GM23248 (cell line): ENCODE data around the gene FOXE1. TPM values are rescaled to one million over a fixed set of nuclear protein-coding genes. Genes with fewer than 3 reads are reported as not detected.

Experiments
- DNase-seq: peaks from one replicate; pipeline ENCODE4 v3.0.0-alpha.2; 2015
- H2AFZ ChIP-seq: fragments of 200-600 bp; sonication (generic); 2 replicates; pipeline ENCODE4 v1.6.1; 2016; ENCODE audit warnings: antibody characterized with exemption
- H3F3A ChIP-seq: fragments of 200-600 bp; sonication (generic); 2 replicates; pipeline ENCODE4 v1.6.1; 2016; ENCODE audit warnings: mild to moderate bottlenecking, antibody characterized with exemption, mixed run types; ENCODE audit not compliant: insufficient read depth
- H3K27ac ChIP-seq: fragments of 200-600 bp; sonication (generic); 2 replicates; pipeline ENCODE4 v1.5.1; 2016; ENCODE audit warnings: mild to moderate bottlenecking
- H3K27me3 ChIP-seq: fragments of 200-600 bp; sonication (generic); replicated peaks from 2 replicates; pipeline ENCODE4 v1.6.1; 2016; ENCODE audit warnings: mild to moderate bottlenecking; ENCODE audit not compliant: insufficient read depth
- H3K36me3 ChIP-seq: fragments of 200-600 bp; sonication (generic); 2 replicates; pipeline ENCODE4 v1.6.1; 2016; ENCODE audit warnings: low read depth, mild to moderate bottlenecking
- H3K4me1 ChIP-seq: fragments of 200-600 bp; sonication (generic); 2 replicates; pipeline ENCODE4 v1.6.1; 2016; ENCODE audit warnings: mild to moderate bottlenecking; ENCODE audit not compliant: insufficient read depth
- H3K4me2 ChIP-seq: fragments of 200-600 bp; sonication (generic); one replicate; pipeline ENCODE4 v1.6.1; 2016; ENCODE audit warnings: mild to moderate bottlenecking; ENCODE audit not compliant: unreplicated experiment
- H3K4me3 ChIP-seq: fragments of 200-600 bp; sonication (generic); 2 replicates; pipeline ENCODE4 v1.5.1; 2016; ENCODE audit warnings: mild to moderate bottlenecking
- H3K79me2 ChIP-seq: fragments of 200-600 bp; sonication (generic); 2 replicates; pipeline ENCODE4 v1.6.1; 2016; ENCODE audit warnings: mild to moderate bottlenecking; ENCODE audit not compliant: insufficient read depth
- H3K9ac ChIP-seq: fragments of 200-600 bp; sonication (generic); 2 replicates; pipeline ENCODE4 v1.6.1; 2016; ENCODE audit warnings: mild to moderate bottlenecking
- H3K9me2 ChIP-seq: fragments of 200-600 bp; sonication (generic); 2 replicates; pipeline ENCODE4 v1.6.1; 2016; ENCODE audit warnings: mixed run types, mild to moderate bottlenecking, moderate library complexity; ENCODE audit not compliant: insufficient read depth
- H3K9me3 ChIP-seq: fragments of 200-600 bp; sonication (generic); one replicate; pipeline ENCODE4 v1.6.1; 2017; ENCODE audit warnings: low read depth
- H4K20me1 ChIP-seq: fragments of 200-600 bp; sonication (generic); 2 replicates; pipeline ENCODE4 v1.6.0; 2016; ENCODE audit not compliant: insufficient read depth
- EZH2 ChIP-seq: fragments of 200-600 bp; sonication (generic); IDR thresholded peaks from 2 replicates; pipeline ENCODE4 v1.6.1; 2018; ENCODE audit warnings: antibody characterized with exemption, mild to moderate bottlenecking; ENCODE audit not compliant: insufficient read depth, poor library complexity, severe bottlenecking
- EZH2phosphoT487 ChIP-seq: fragments of 200-600 bp; sonication (generic); IDR thresholded peaks from 2 replicates; pipeline ENCODE4 v1.6.1; 2018; ENCODE audit warnings: antibody characterized with exemption, moderate library complexity, mild to moderate bottlenecking, low read depth; ENCODE audit not compliant: insufficient read depth
- WGBS, 2 experiments: methylation state at CpG; one replicate each; pipeline ENCODE4 v1.1.6; 2015 to 2017; ENCODE audit warnings: low lambda C conversion rate in 2 of 2, low coverage in 1 of 2; ENCODE audit errors: missing lambda C conversion rate in 2 of 2; 5-methylcytosine and 5-hydroxymethylcytosine counted together
- in situ Hi-C: fragments of 300-500 bp; cut with MboI; formaldehyde crosslinking; loops from 2 replicates; pipeline ENCODE4 v1.15.0; 2020
- polyA plus RNA-seq: library from polyadenylated mRNA; unstranded; fragments of >200 nt; fragmentation: Nextera tagmentation; extraction: Ambion mirVana; gene quantifications from 2 replicates; pipeline ENCODE4 v1.2.1, GENCODE V29; 2016
- total RNA-seq: library from RNA; depleted of rRNA; stranded (reverse); fragments of >200 nt; shearing (Covaris generic); gene quantifications from 2 replicates; pipeline ENCODE4 v1.2.3, GENCODE V29; 2014

Gene FOXE1
- total and polyA plus RNA-seq, 2 experiments from 2014 or later: not detected

GRCh38 chr9:97852001-97852398 lies 1.0 kb upstream of the FOXE1 start:
- in situ Hi-C loops: no loop called here
- 4 to 9% methylated on average over 16 to 24 of the region's 24 CpGs for WGBS, 2 experiments
- no peak for TF ChIP-seq EZH2phosphoT487
- no peak for TF ChIP-seq EZH2
- H3K27me3 ChIP-seq: peaks cover 89% of the 10 kb centered on the region
- no peaks in the 10 kb centered on the region for H4K20me1 ChIP-seq
- H3K4me3 ChIP-seq: no peak overlapping the region
- peaks cover 4% of the 10 kb centered on the region; the same call in 1 of the 2 replicates for H3F3A ChIP-seq
- no peaks in the 10 kb centered on the region for H3K4me1 ChIP-seq
- no peaks in the 10 kb centered on the region for H3K36me3 ChIP-seq
- no peaks in the 10 kb centered on the region for H3K9me3 ChIP-seq
- no peak overlapping the region for H3K9ac ChIP-seq
- no peaks in the 10 kb centered on the region for H3K79me2 ChIP-seq
- H3K9me2 ChIP-seq: no peaks in the 10 kb centered on the region
- no peak overlapping the region for H2AFZ ChIP-seq
- no peak for DNase-seq
- no peak overlapping the region for H3K27ac ChIP-seq
- no peak overlapping the region for H3K4me2 ChIP-seq

- Histone ChIP-seq H3K27me3 (peaks cover 89% of the 10 kb centered on the region), H2AFZ (no peak overlapping the region)
- DNase-seq: no peak
These were observed 499 bp upstream of the FOXE1 start for GRCh38 chr9:97852399-97853055.

GRCh38 chr9:97853844-97854695 lies 1.0 kb downstream of the FOXE1 start:
- Histone ChIP-seq H3K27ac (no peak overlapping the region), H3K79me2 (no peaks in the 10 kb centered on the region), H3K9me3 (no peaks in the 10 kb centered on the region), H3F3A (peaks cover 4% of the 10 kb centered on the region; the same call in 1 of the 2 replicates), H4K20me1 (no peaks in the 10 kb centered on the region), H3K4me2 (peak overlapping the region; percentile 54), H2AFZ (peak overlapping the region; percentile 64), H3K4me3 (peak overlapping the region; percentile 54), H3K9ac (no peak overlapping the region), H3K4me1 (no peaks in the 10 kb centered on the region; the same call in 1 of the 2 replicates), H3K36me3 (no peaks in the 10 kb centered on the region), H3K9me2 (no peaks in the 10 kb centered on the region), H3K27me3 (peaks cover 91% of the 10 kb centered on the region)
- DNase-seq: peak; percentile 56
- in situ Hi-C loops: no loop called here
- WGBS, 2 experiments: 4% methylated on average over 67 to 83 of the region's 125 CpGs
- TF ChIP-seq EZH2 (peak; percentile 81), EZH2phosphoT487 (no peak)

More at GRCh38 chr9:97852399-97853055, 499 bp upstream of the FOXE1 start:
- Histone ChIP-seq H3K4me2 (no peak overlapping the region), H3K79me2 (no peaks in the 10 kb centered on the region), H3K9ac (no peak overlapping the region), H3K36me3 (no peaks in the 10 kb centered on the region), H3K9me3 (no peaks in the 10 kb centered on the region), H3F3A (peaks cover 4% of the 10 kb centered on the region; the same call in 1 of the 2 replicates), H3K9me2 (no peaks in the 10 kb centered on the region), H4K20me1 (no peaks in the 10 kb centered on the region), H3K4me1 (no peaks in the 10 kb centered on the region), H3K4me3 (no peak overlapping the region; the same call in 1 of the 2 replicates), H3K27ac (no peak overlapping the region)
- TF ChIP-seq EZH2phosphoT487: no peak; the same call in none of the 2 replicates
- peak; percentile 99 for TF ChIP-seq EZH2
- in situ Hi-C loops: no loop called here
- 7 to 9% methylated on average over 34 of the region's 34 CpGs for WGBS, 2 experiments

GRCh38 chr9:97854696-97855485 lies 1.9 kb downstream of the FOXE1 start:
- Histone ChIP-seq H3K27me3 (peaks cover 91% of the 10 kb centered on the region), H3K9ac (no peak overlapping the region), H3K4me2 (no peak overlapping the region), H3K9me3 (no peaks in the 10 kb centered on the region), H3K4me3 (no peak overlapping the region), H2AFZ (no peak overlapping the region), H3K36me3 (no peaks in the 10 kb centered on the region), H3K79me2 (no peaks in the 10 kb centered on the region), H3K27ac (no peak overlapping the region), H3F3A (peaks cover 4% of the 10 kb centered on the region; the same call in 1 of the 2 replicates), H4K20me1 (no peaks in the 10 kb centered on the region), H3K9me2 (no peaks in the 10 kb centered on the region), H3K4me1 (no peaks in the 10 kb centered on the region; the same call in 1 of the 2 replicates)
- TF ChIP-seq EZH2 (no peak), EZH2phosphoT487 (0 out of 2 replicates have a peak, but pooled peaks have one; percentile 42)
- in situ Hi-C loops: no loop called here
- WGBS, 2 experiments: 13% methylated on average over 68 to 69 of the region's 71 CpGs
- DNase-seq: no peak
